ENCODE data around the gene SMAD7.

DNA sequence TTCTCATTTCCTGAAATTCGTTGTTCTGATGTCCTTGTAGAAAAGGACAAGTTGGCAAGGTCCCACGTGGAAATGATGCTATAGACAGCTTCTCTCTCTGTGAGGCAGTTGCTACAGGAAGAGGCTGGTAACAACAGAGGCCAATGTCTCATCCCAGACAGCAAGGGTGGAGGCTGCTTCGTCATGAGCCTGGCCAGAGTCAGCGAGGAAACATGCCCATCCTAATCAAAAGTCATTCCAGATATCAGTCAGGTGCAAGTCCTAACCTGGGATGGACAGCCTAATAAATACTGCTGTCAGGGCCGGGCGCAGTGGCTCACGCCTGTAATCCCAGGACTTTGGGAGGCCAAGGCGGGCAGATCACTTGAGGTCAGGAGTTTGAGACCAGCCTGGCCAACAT is 6.4 kb upstream of the SMAD7 start:
- TF ChIP-seq SUZ12 (IDR thresholded peaks at IDR 0.05) (no peak), FOXM1 (IDR thresholded peaks at IDR 0.05; ENCODE audit: borderline replicate concordance) (no peak), ZNF384 (IDR thresholded peaks at IDR 0.05) (no peak), BHLHE40 (IDR thresholded peaks at IDR 0.05; ENCODE audit: borderline replicate concordance) (no peak), TARDBP (IDR thresholded peaks at IDR 0.05) (no peak)
